Stimulated activated CD4-positive, alpha-beta T cell treated with anti-CD3 and anti-CD28 coated beads, Interleukin-15, amount 100 ng/mL, for 48 hours (primary cell): Measurements from ENCODE around the gene VPS13D.

Source experiments
- DNase-seq, 2 donors: peaks; one replicate each; pipeline ENCODE4 v3.0.0-alpha.2; 2020; ENCODE audit warnings: low read depth in 2 of 2

The VPS13D gene

DNA sequence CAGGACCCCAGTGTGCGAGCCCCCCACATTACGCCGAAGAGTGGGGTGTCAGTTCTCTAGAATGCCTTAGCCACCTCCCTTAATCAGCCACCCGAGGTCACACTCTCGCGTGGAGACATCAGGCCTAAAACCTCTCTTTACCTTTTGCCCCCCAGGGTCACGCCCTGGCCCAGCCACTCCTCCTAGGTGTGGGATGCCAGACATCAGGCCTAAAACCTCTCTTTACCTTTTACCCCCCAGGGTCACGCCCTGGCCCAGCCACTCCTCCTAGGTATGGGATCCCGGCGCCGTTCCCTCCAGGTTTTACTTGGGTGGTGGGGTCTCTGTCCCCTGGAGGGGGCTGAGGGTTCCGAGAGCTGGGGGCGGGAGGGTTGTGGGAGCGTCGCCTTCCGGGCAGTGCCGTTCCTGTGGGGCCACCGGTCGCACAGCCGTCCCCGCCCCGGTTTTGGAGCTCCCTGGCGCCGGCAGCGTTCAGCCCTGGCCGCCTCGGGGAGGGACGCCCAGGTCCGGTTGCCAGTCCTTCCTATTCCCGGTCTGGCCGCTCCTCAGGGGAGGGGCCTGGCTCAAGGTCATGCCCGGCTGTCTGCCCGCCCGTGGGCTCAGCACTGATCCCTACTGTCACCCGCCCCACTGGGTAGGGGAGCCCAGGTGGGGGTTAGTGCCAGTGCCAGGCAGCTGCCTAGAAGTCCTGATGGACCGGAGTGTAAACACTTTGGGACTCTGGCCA is 882 bp downstream of the VPS13D start:
- DNase-seq = no peak

- no peak for DNase-seq
These were observed 1.4 kb downstream of the VPS13D start for GRCh38 chr1:12231276-12231595.

DNA sequence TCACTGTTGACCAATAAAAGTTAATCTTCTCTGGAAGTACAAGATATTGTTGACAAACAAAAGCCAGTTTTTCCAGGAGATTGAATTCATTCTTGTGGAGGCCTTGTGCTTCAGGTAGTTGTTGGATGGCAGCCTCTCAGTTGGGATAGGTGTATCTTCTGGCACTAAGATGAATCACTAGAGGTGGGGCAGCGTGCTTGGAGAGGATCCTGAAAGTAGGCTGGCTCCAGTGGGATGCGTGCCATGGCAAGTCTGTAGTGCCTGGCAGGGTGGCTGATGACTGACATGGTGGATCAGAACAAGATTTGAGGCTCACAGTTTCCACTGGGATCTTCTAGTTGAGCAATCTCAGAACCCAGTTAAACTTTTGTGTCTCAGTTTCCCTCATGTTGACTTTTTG is 2.4 kb downstream of the VPS13D start:
- no peak for DNase-seq

DNA sequence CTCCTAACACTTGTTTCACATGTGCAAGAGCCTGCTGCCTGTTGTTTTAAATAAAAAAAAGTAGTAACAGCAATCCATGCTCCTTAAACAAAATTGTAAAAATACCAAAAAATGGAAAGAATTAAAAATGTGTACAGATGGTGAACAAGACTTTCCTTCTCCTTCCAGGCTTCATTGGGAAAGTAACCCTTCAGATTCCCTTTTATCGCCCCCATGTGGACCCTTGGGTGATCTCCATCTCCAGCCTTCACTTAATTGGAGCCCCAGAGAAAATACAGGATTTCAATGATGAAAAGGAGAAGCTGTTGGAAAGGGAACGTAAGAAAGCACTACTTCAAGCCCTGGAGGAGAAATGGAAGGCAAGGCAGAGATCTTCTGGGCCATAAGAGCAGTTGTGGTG is 14.2 kb downstream of the VPS13D start:
- DNase-seq = no peak

- DNase-seq = no peak
These were observed 14.8 kb downstream of the VPS13D start for GRCh38 chr1:12244585-12244984.

- no peak for DNase-seq
These were observed 15.3 kb downstream of the VPS13D start for GRCh38 chr1:12245116-12245515.

DNA sequence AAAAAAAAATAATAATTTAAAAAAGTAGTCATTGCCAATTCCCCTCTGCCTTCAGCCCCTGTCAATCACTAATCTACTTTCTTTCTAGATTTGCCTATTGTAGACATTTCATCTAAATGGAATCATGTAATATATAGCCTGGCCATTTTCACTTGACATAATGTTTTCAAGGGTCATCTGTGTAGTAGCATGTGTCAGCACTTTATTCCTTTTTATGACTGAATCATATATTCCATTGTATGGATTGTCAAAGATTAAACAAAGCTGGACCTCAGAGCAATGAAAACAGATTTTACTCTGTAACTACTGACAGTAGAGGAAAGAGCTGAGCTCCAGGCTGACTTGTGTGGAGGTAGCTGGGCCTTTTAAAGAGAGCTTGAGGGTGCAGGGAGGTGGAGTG is 15.9 kb downstream of the VPS13D start:
- no peak for DNase-seq

DNA sequence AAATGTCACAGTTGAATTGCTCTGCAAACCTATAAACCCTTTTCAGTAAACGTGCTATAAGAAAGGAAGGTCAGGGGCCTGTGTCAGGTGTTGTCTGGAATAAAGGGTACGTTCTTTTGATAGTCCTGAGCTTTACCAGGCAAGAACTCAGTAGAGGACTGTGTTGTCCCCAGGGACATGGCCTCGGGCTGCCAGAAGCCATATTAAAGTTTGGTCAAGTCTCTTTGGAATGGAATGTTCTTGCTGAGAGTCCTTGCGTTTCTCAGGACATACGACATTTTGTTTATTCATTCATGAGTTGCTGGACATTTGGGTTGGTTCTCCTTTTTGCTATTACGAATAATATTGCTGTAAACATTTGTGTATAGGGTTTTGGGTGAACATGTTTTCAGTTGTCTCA is 16.8 kb downstream of the VPS13D start:
- no peak for DNase-seq

DNA sequence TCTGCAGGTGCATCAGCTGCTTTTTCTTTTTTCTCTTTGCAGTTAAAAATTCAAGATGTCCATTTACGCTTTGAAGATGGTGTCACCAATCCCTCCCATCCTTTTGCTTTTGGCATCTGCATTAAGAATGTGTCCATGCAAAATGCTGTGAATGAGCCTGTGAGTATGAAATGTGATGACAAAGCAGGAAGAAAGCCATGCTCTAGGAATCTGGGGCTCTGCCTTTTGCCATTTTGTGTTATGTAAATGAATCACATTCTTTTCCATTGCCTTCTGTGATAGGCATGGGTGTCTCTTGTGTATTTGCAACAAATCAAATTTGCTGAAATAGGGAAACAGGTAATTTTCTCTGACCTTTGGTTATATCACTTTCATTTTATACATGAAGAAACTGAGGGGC is 19.4 kb downstream of the VPS13D start:
- no peak for DNase-seq

DNA sequence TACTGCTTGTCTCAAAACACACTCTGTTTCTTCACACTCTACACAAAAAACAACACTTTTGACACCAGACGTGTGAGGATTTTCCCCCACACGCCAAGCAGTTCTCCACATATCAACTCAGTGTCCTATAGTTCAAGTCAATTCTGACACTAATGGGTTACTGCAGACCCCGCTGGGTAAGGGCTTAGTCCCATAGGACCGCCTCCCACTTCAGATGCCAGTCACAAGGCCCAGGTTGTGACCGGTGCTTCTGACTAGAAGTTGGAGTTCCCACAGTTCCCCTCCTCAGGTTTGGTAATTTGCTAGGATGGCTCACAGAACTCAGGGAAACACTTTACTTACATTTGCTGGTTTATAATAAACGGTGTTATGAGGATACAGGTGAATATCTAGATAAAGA is 19.9 kb downstream of the VPS13D start:
- no peak for DNase-seq

GRCh38 chr1:12251442-12251841 is 21.6 kb downstream of the VPS13D start:
- DNase-seq = no peak

GRCh38 chr1:12255913-12256312 is 26.1 kb downstream of the VPS13D start:
- DNase-seq = no peak

DNA sequence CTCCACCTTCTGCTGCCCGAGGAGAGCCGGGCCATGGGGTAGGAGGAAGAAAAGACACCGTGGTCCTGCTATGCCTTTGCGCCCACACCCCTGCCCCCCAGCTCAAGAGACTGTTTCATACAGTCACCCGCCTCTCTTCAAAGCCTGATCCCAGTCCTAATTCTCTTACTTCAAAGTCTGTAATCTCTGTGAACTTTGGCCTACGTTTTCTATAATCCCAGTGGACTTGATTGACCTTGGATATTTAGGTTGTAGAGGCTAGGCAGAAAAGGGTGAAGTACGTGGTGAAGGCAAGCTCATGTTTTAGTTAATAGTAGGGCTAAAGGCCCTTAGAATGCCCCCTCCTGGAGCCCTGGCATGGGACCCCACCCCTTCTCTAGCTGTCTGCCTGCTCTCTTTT is 28.4 kb downstream of the VPS13D start:
- no peak for DNase-seq

DNA sequence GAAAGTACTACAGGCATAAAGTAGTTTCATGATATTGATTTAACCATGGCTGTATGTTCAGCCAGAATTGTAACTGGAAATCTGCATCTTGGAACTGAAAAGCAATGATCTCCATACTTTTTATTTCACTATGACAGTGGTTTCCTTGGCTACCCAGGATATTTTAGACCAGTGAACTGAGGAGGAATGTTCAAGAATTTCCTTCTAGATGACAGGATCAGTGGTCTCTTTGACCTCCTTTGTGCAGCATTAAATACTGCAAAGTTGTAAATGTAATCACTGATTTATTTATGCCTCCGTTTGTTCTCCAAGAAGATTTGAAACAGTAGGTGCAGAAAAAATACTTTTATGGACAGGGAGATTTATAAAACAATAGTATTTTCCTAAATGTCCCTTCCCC is 39.5 kb downstream of the VPS13D start:
- DNase-seq = no peak

GRCh38 chr1:12271033-12271432 is 41.2 kb downstream of the VPS13D start:
- DNase-seq = no peak

DNA sequence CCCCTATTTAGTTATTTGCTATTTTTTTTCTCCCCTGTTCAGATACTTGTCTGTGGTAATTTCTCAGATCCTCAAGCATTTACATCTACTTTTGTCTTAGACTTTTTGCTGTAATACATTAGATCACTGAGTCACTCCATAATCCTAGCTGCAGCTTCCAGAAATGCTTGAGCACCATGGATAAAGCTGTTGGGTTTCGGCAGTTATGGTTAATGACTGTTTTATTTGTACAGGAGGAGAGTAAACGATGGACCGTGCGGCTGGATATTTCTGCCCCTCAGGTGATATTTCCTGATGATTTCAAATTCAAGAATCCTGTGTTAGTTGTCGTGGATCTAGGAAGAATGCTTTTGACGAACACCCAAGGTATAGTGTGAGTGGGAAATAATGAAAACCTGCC is 42.9 kb downstream of the VPS13D start:
- DNase-seq = no peak

- peak in 1 of 2 donors; percentile 36 for DNase-seq
These were observed 45.5 kb downstream of the VPS13D start for GRCh38 chr1:12275370-12275769.

GRCh38 chr1:12276225-12276624 is 46.4 kb downstream of the VPS13D start:
- DNase-seq = no peak

DNA sequence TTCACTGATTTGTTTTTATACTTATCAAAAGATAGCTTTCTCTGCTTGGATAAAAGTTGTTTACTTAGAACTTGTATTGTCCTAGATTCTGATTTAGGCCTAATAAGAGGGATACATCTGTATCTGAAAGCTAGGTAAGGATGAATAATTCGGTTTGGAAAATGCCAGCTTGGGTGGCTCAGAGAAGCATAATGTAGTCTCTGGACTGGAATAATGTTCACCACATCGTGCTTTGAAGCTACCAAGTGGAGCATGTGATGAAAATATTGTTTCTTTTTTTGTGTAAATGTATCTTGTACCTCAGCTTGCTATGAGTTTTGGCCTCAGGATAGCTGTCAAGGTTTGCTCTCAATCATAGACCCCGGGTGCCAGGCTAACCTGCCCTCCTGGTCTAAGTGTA is 49.2 kb downstream of the VPS13D start:
- no peak for DNase-seq

- DNase-seq = no peak
These were observed 50.1 kb downstream of the VPS13D start for GRCh38 chr1:12279728-12280464.

GRCh38 chr1:12282142-12282541 is 52.3 kb downstream of the VPS13D start:
- no peak for DNase-seq

GRCh38 chr1:12284486-12284885 is 54.7 kb downstream of the VPS13D start:
- no peak for DNase-seq

GRCh38 chr1:12285496-12286143 is 55.8 kb downstream of the VPS13D start:
- DNase-seq = no peak
